OCI-LY1 (cell line): Measurements from ENCODE around the gene PPM1E.

Experiments
- H2AFZ ChIP-seq: fragments of 200-600 bp; sonication (generic), shearing (Covaris generic); 2 replicates; pipeline ENCODE4 v1.6.0; 2014; ENCODE audit warnings: antibody characterized with exemption, mild to moderate bottlenecking, low read length
- H3F3A ChIP-seq: fragments of 200-600 bp; sonication (generic), shearing (Covaris generic); 2 replicates; pipeline ENCODE4 v1.6.0; 2014; ENCODE audit warnings: mild to moderate bottlenecking, antibody characterized with exemption, low read length, moderate library complexity; ENCODE audit not compliant: insufficient read depth
- H3K27ac ChIP-seq: fragments of 200-600 bp; sonication (generic); 2 replicates; pipeline ENCODE4 v1.5.1; 2014; ENCODE audit warnings: low read length, mixed run types, mild to moderate bottlenecking, low read depth; ENCODE audit not compliant: poor library complexity, severe bottlenecking
- H3K27me3 ChIP-seq: fragments of 200-600 bp; sonication (generic); 2 replicates; pipeline ENCODE4 v1.6.0; 2014; ENCODE audit warnings: antibody characterized with exemption, mild to moderate bottlenecking, low read length, moderate library complexity; ENCODE audit not compliant: insufficient read depth
- H3K36me3 ChIP-seq: fragments of 200-600 bp; sonication (generic); 2 replicates; pipeline ENCODE4 v1.6.1; 2014; ENCODE audit warnings: mild to moderate bottlenecking, antibody characterized with exemption, low read length, moderate library complexity, mixed read lengths; ENCODE audit not compliant: insufficient read depth
- H3K4me1 ChIP-seq: fragments of 200-600 bp; sonication (generic); 2 replicates; pipeline ENCODE4 v1.5.1; 2014; ENCODE audit warnings: mild to moderate bottlenecking, low read length, moderate library complexity; ENCODE audit not compliant: insufficient read depth, severe bottlenecking
- H3K4me2 ChIP-seq: fragments of 200-600 bp; sonication (generic), shearing (Covaris generic); 2 replicates; pipeline ENCODE4 v1.6.1; 2014; ENCODE audit warnings: low read length
- H3K4me3 ChIP-seq: fragments of 200-600 bp; sonication (generic); 2 replicates; pipeline ENCODE4 v1.5.1; 2014; ENCODE audit warnings: low read length, low read depth, mild to moderate bottlenecking, mixed read lengths; ENCODE audit not compliant: poor library complexity, severe bottlenecking
- H3K79me2 ChIP-seq: fragments of 200-600 bp; shearing (Covaris generic); 2 replicates; pipeline ENCODE4 v1.6.1; 2016; ENCODE audit warnings: mixed run types, low read length, mixed read lengths; ENCODE audit not compliant: insufficient read depth
- H3K9ac ChIP-seq: fragments of 200-600 bp; sonication (generic), shearing (Covaris generic); 2 replicates; pipeline ENCODE4 v1.6.1; 2014; ENCODE audit warnings: mild to moderate bottlenecking, low read length, mixed read lengths
- H3K9me2 ChIP-seq: fragments of 200-600 bp; sonication (generic), shearing (Covaris generic); 2 replicates; pipeline ENCODE4 v1.6.1; 2014; ENCODE audit warnings: low read depth, mild to moderate bottlenecking, low read length, mixed read lengths
- H3K9me3 ChIP-seq: fragments of 200-600 bp; shearing (Covaris generic); 2 replicates; pipeline ENCODE4 v1.6.1; 2014; ENCODE audit warnings: low read length, mixed read lengths
- H4K20me1 ChIP-seq: fragments of 200-600 bp; sonication (generic), shearing (Covaris generic); 2 replicates; pipeline ENCODE4 v1.6.0; 2016; ENCODE audit warnings: mild to moderate bottlenecking, low read length; ENCODE audit not compliant: insufficient read depth
- EZH2 ChIP-seq: fragments of 200-600 bp; sonication (generic), shearing (Covaris generic); IDR thresholded peaks from 2 replicates; pipeline ENCODE4 v1.8.0; 2017; ENCODE audit warnings: borderline replicate concordance, mixed run types, mild to moderate bottlenecking, antibody characterized with exemption, low read length, moderate library complexity, mixed read lengths
- TF ChIP-seq, protein P1 (sequence below): fragments of 200-600 bp; sonication (generic), shearing (Covaris generic); IDR thresholded peaks from 2 replicates; pipeline ENCODE4 v1.5.1; 2017; ENCODE audit warnings: mild to moderate bottlenecking, antibody characterized with exemption, low read length, moderate library complexity, mixed read lengths

The PPM1E gene

DNA sequence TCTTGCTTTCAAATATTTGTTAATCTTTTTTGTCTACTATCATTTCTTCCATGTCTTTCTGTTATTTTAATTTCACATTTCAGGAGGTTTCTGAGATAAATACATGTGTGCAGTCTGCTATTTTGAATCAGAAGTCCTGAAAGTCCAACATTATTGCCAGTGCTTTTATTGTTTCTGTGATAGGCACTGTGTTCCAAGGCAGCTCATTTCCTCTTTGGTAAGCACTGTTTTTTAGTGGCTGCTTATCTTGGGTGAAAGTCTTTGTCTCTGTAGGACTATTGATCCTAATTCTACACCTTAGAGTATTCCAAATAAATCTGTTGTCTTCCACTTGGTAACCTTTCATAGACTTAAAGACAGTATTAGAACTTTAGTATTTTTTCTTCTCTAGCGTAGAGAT, 76.1 kb downstream of the PPM1E start:
- Histone ChIP-seq H3K9me3 (no peaks in the 10 kb centered on the region), H4K20me1 (no peaks in the 10 kb centered on the region), H3K4me3 (no peak overlapping the region), H3K27me3 (no peaks in the 10 kb centered on the region), H3K4me2 (no peak overlapping the region), H3K79me2 (no peaks in the 10 kb centered on the region), H3K9me2 (no peaks in the 10 kb centered on the region), H3K4me1 (no peaks in the 10 kb centered on the region), H3K36me3 (no peaks in the 10 kb centered on the region), H3F3A (no peaks in the 10 kb centered on the region), H3K9ac (no peak overlapping the region), H3K27ac (no peak overlapping the region), H2AFZ (no peak overlapping the region)
- TF ChIP-seq EZH2, result no peak
- TF ChIP-seq, protein P1, sequence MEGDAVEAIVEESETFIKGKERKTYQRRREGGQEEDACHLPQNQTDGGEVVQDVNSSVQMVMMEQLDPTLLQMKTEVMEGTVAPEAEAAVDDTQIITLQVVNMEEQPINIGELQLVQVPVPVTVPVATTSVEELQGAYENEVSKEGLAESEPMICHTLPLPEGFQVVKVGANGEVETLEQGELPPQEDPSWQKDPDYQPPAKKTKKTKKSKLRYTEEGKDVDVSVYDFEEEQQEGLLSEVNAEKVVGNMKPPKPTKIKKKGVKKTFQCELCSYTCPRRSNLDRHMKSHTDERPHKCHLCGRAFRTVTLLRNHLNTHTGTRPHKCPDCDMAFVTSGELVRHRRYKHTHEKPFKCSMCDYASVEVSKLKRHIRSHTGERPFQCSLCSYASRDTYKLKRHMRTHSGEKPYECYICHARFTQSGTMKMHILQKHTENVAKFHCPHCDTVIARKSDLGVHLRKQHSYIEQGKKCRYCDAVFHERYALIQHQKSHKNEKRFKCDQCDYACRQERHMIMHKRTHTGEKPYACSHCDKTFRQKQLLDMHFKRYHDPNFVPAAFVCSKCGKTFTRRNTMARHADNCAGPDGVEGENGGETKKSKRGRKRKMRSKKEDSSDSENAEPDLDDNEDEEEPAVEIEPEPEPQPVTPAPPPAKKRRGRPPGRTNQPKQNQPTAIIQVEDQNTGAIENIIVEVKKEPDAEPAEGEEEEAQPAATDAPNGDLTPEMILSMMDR, result no peak

DNA sequence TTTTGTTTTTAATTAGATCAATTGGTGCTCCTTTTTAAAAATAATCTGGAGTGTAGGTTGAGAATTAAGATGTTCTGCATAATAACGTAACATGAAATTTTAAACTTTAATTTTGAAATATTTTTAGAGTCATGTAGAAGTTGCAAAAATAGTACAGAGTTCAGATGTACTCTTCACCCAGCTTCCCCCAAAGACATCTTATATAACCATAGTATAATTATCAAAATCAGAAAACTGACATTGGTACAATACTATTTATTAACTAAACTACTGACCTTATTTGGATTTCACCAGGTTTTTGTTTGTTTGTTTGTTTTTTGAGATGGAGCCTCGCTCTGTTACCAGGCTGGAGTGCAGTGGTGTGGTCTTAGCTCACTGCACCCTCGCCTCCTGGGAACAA, 76.9 kb downstream of the PPM1E start:
- no peaks in the 10 kb centered on the region for H3F3A ChIP-seq
- no peak overlapping the region for H3K9ac ChIP-seq
- no peaks in the 10 kb centered on the region for H3K9me2 ChIP-seq
- no peaks in the 10 kb centered on the region for H4K20me1 ChIP-seq
- H3K4me2 ChIP-seq, result no peak overlapping the region
- H3K4me3 ChIP-seq, result no peak overlapping the region
- no peak for TF ChIP-seq EZH2
- TF ChIP-seq, protein P1, result no peak
- no peaks in the 10 kb centered on the region for H3K36me3 ChIP-seq
- no peaks in the 10 kb centered on the region for H3K79me2 ChIP-seq
- H3K27ac ChIP-seq, result no peak overlapping the region
- no peaks in the 10 kb centered on the region for H3K4me1 ChIP-seq
- no peaks in the 10 kb centered on the region for H3K9me3 ChIP-seq
- H3K27me3 ChIP-seq, result no peaks in the 10 kb centered on the region
- H2AFZ ChIP-seq, result no peak overlapping the region

DNA sequence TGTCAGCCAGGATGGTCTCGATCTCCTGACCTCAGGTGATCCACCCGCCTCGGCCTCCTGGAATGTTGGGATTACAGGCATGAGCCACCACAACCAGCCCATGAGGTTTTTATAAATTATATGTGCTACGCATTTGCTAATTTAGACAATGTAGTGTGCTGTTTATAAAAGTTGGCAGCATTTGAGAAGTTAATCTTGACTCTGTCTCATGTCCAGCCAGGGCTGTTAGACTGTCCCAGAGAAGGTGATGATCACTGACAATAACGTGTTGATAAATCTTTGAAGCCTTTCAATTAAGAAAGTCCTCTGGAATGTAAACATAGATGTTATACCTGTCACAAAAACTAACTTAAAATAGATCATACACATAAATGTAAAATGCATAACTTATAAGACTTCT, 82.0 kb downstream of the PPM1E start:
- no peak overlapping the region for H3K4me2 ChIP-seq
- no peaks in the 10 kb centered on the region for H3K4me1 ChIP-seq
- no peak overlapping the region for H2AFZ ChIP-seq
- no peaks in the 10 kb centered on the region for H3K36me3 ChIP-seq
- no peak overlapping the region for H3K4me3 ChIP-seq
- no peaks in the 10 kb centered on the region for H3K9me2 ChIP-seq
- H3K9me3 ChIP-seq, result no peaks in the 10 kb centered on the region
- no peaks in the 10 kb centered on the region for H4K20me1 ChIP-seq
- no peaks in the 10 kb centered on the region for H3K79me2 ChIP-seq
- H3F3A ChIP-seq, result no peaks in the 10 kb centered on the region
- TF ChIP-seq, protein P1, result no peak
- TF ChIP-seq EZH2, result no peak
- no peaks in the 10 kb centered on the region for H3K27me3 ChIP-seq
- H3K27ac ChIP-seq, result no peak overlapping the region
- no peak overlapping the region for H3K9ac ChIP-seq
